Limb (tissue), 2 donors: ENCODE results near the gene ZNF346.

ENCODE experiments used
- DNase-seq, 2 donors: peaks; one replicate each; pipeline ENCODE4 v3.0.0-alpha.2; 2016; ENCODE audit errors: extremely low spot score in 2 of 2

Gene ZNF346

GRCh38 chr5:177093803-177094202 lies 71.3 kb downstream of the ZNF346 start:
- no peak for DNase-seq

GRCh38 chr5:177094224-177095087 lies 72.0 kb downstream of the ZNF346 start:
- peak in 1 of 2 donors; percentile 69 for DNase-seq

GRCh38 chr5:177095088-177095669 lies 72.7 kb downstream of the ZNF346 start:
- DNase-seq: no peak

- DNase-seq: no peak
Observed at GRCh38 chr5:177096162-177097015, 73.9 kb downstream of the ZNF346 start.

GRCh38 chr5:177097016-177097985 lies 74.8 kb downstream of the ZNF346 start:
- no peak for DNase-seq

GRCh38 chr5:177098120-177098469 lies 75.6 kb downstream of the ZNF346 start:
- no peak for DNase-seq

GRCh38 chr5:177098470-177099141 lies 76.1 kb downstream of the ZNF346 start:
- peak; percentile 72 to 77 for DNase-seq

- DNase-seq: no peak
Observed at GRCh38 chr5:177099422-177100093, 77.1 kb downstream of the ZNF346 start.

- DNase-seq: peak; percentile 60 to 64
Observed at GRCh38 chr5:177100714-177101121, 78.2 kb downstream of the ZNF346 start.

- DNase-seq: no peak
Observed at GRCh38 chr5:177103523-177104253, 81.2 kb downstream of the ZNF346 start.

GRCh38 chr5:177105691-177106476 lies 83.4 kb downstream of the ZNF346 start:
- peak in 1 of 2 donors; percentile 59 for DNase-seq

- DNase-seq: no peak
Observed at GRCh38 chr5:177107159-177107558, 84.7 kb downstream of the ZNF346 start.

- no peak for DNase-seq
Observed at GRCh38 chr5:177109810-177110209, 87.3 kb downstream of the ZNF346 start.

GRCh38 chr5:177111720-177112394 lies 89.4 kb downstream of the ZNF346 start:
- DNase-seq: peak; percentile 40 to 87

GRCh38 chr5:177112589-177113220 lies 90.2 kb downstream of the ZNF346 start:
- DNase-seq: no peak

GRCh38 chr5:177113566-177114424 lies 91.3 kb downstream of the ZNF346 start:
- peak; percentile 86 to 88 for DNase-seq
